ENCODE data around the gene SCUBE2. TPM values are rescaled to one million over a fixed set of nuclear protein-coding genes. Genes with fewer than 3 reads are reported as not detected.

The SCUBE2 gene
- total RNA-seq, 1 donor from 2014 or later = not detected

DNA sequence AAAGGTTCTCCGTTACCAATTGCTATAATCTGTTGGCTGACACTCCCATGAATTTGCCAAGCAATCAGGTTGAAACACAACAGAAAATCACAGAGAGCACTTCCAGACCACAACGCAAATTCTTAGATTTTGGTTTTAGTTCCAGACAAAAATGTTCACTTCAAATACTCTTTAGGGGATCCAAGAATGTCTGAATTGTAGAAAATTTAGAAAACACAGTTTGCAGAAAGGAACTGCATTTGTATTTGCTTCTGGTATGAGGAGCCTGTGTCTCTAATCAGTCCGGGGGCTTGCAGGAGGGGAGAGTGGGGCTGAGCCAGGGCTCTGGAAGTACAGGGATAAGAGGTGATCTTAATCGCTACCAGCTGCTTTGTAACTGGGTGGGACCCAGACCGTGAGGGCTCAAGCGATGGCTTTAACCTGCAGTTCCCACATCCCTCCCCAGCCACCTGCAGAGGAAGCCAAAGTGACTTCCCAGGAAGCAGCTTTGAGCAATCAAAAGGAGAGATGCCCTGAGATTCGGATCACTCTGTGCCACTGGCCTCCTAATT lies 18.7 kb downstream of the SCUBE2 start:
- DNase-seq = no peak
- Mint-ChIP-seq H3K4me3 (no peak overlapping the region), H3K36me3 (ENCODE audit: low read depth) (no peaks in the 10 kb centered on the region), H3K27ac (no peak overlapping the region), H3K9me3 (no peaks in the 10 kb centered on the region), H3K27me3 (peaks cover 27% of the 10 kb centered on the region), H3K4me1 (no peaks in the 10 kb centered on the region)
- ATAC-seq (ENCODE audit: low read depth) = no peak
- ChIA-PET POLR2A (no interaction called here), CTCF (no interaction called here)
- TF ChIP-seq, protein P1, sequence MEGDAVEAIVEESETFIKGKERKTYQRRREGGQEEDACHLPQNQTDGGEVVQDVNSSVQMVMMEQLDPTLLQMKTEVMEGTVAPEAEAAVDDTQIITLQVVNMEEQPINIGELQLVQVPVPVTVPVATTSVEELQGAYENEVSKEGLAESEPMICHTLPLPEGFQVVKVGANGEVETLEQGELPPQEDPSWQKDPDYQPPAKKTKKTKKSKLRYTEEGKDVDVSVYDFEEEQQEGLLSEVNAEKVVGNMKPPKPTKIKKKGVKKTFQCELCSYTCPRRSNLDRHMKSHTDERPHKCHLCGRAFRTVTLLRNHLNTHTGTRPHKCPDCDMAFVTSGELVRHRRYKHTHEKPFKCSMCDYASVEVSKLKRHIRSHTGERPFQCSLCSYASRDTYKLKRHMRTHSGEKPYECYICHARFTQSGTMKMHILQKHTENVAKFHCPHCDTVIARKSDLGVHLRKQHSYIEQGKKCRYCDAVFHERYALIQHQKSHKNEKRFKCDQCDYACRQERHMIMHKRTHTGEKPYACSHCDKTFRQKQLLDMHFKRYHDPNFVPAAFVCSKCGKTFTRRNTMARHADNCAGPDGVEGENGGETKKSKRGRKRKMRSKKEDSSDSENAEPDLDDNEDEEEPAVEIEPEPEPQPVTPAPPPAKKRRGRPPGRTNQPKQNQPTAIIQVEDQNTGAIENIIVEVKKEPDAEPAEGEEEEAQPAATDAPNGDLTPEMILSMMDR (IDR thresholded peaks at IDR 0.05) = no peak
- intact Hi-C loops (cut with micrococcal nuclease) = no loop called here

DNA sequence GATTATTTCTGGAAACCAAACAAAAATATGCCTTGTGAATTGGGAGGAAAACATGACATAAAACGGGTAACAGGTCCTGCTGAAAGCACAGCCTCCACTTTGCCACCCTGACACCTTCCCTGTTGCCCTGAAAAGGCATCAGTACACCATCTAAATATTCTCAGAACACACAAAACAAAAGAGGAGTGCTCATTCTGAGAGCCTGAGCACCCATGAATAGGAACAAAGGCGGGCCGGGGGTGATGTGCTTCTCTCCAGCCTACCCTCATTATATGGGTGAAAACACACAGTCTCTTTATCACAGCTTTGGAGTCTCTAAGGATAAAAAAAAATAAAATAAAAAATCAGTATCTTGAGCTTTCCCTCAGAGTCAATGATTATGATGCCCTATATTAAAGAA lies 19.7 kb downstream of the SCUBE2 start:
- Mint-ChIP-seq H3K27me3 (peaks cover 20% of the 10 kb centered on the region), H3K4me1 (no peaks in the 10 kb centered on the region), H3K9me3 (no peaks in the 10 kb centered on the region), H3K4me3 (no peak overlapping the region), H3K27ac (no peak overlapping the region), H3K36me3 (ENCODE audit: low read depth) (no peaks in the 10 kb centered on the region)
- ChIA-PET POLR2A (no interaction called here), CTCF (interaction anchor here (0.6 kb wide), 1 partner anchor 37 kb away, joined by 3 read pairs; no protein-coding TSS in a partner anchor)
- DNase-seq = no peak
- intact Hi-C loops (cut with micrococcal nuclease) = no loop called here
- TF ChIP-seq, protein P1 (IDR thresholded peaks at IDR 0.05) = no peak
- no peak for ATAC-seq (ENCODE audit: low read depth)

DNA sequence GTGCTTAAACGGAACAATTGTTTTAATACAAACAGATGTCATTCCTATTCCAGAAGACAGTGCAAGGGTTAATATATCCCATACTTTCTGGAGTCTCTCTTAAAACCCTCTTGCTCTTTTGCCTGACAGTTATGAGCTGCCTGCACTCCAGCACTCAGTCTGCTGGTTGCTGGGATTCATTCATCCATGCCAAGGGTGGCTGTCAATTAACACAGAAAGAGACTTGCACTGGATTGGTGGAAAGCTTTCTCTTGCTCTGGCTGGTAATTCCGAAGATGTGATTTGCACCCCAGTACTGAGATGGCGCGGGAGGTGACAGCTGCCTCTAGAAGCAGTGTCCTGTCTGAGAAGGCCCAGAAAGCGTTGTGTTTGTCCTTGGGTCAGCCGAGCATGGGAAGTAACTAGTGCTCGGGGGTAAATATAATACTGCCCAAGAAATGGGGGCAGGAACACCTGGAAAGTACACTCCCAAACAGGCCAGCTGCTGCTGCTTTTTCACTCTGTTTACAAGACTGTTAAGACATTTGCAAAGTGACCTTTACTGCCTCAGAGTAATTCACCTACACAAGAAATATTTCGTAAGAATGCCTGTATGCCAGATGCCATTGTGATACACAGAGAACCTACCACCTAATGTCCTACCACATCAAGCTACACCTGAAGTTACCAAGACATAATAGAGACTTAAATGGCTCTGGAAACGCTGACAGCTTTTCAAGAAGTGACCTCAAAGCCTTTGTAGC lies 20.5 kb downstream of the SCUBE2 start:
- H3K4me1 Mint-ChIP-seq = no peaks in the 10 kb centered on the region
- POLR2A ChIA-PET = no interaction called here
- ATAC-seq (ENCODE audit: low read depth) (no peak), DNase-seq (no peak)
- H3K36me3 Mint-ChIP-seq (ENCODE audit: low read depth) = no peaks in the 10 kb centered on the region
- H3K4me3 Mint-ChIP-seq = no peak overlapping the region
- CTCF ChIA-PET = no interaction called here
- H3K27ac Mint-ChIP-seq = no peak overlapping the region
- no peaks in the 10 kb centered on the region for H3K9me3 Mint-ChIP-seq
- intact Hi-C loops (cut with micrococcal nuclease) = no loop called here
- H3K27me3 Mint-ChIP-seq = peaks cover 19% of the 10 kb centered on the region
- TF ChIP-seq, protein P1 (IDR thresholded peaks at IDR 0.05) = no peak

DNA sequence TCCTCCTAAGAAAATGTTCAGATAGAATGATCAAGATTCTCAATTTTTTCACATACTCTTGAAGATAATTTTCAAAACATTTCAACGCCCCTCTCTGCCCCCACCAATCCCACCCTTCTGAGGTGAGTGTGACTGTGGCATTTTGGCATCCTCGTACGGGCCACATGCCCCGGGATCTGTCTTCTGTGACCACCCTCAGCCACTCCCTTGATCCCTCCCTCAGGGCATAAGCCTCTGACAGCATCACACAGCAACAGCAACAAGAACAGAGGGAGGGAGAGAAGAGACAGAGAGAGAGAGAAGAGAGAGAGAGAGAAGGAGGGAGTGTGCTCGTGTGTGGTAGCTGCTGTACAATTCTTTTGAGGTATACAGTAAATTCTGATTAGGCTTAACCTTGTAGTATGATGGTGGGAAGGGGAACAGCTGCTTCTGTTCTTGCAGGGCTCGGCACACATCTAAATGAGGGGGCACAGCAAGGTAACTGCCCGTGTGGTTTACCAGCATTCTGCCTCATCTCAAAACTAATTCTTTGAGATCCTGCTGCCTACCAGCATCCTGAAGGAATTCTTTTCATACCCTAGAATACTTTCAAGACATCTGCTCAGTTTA lies 21.4 kb downstream of the SCUBE2 start:
- CTCF ChIA-PET = interaction anchor here (1.1 kb wide), 1 partner anchor 9 kb away, joined by 3 read pairs; no protein-coding TSS in a partner anchor
- H3K4me1 Mint-ChIP-seq = no peaks in the 10 kb centered on the region
- TF ChIP-seq, protein P1 (IDR thresholded peaks at IDR 0.05) = no peak
- intact Hi-C loops (cut with micrococcal nuclease) = no loop called here
- DNase-seq (no peak), ATAC-seq (ENCODE audit: low read depth) (no peak)
- POLR2A ChIA-PET = no interaction called here
- H3K27me3 Mint-ChIP-seq = peaks cover 14% of the 10 kb centered on the region
- H3K9me3 Mint-ChIP-seq = no peaks in the 10 kb centered on the region
- no peak overlapping the region for H3K4me3 Mint-ChIP-seq
- no peaks in the 10 kb centered on the region for H3K36me3 Mint-ChIP-seq (ENCODE audit: low read depth)
- H3K27ac Mint-ChIP-seq = no peak overlapping the region

DNA sequence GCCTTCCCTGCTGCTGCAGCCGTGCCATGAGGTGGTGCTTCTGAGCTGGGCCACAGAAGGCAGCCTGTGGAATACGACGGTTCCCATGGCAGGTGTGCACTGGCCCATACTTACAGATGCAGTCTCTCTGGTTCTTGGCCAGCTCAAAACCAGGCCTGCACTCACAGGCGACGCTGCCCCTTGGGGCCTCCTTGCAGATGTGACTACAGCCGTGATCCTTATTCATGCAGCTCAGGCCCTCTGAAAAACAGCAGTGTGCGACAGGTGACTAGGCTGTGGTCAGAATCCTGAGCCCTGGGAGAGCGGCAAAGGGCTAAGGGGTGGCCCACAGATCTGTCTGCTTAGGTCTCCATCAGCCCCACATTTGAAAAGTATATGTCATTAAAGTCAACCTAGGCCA lies 22.1 kb downstream of the SCUBE2 start:
- H3K27me3 Mint-ChIP-seq = peaks cover 14% of the 10 kb centered on the region
- ATAC-seq (ENCODE audit: low read depth) (no peak), DNase-seq (no peak)
- CTCF ChIA-PET = interaction anchor here (1.1 kb wide), 1 partner anchor 10 kb away, joined by 3 read pairs; no protein-coding TSS in a partner anchor
- intact Hi-C loops (cut with micrococcal nuclease) = no loop called here
- no peaks in the 10 kb centered on the region for H3K36me3 Mint-ChIP-seq (ENCODE audit: low read depth)
- no peak overlapping the region for H3K27ac Mint-ChIP-seq
- POLR2A ChIA-PET = no interaction called here
- no peaks in the 10 kb centered on the region for H3K9me3 Mint-ChIP-seq
- H3K4me3 Mint-ChIP-seq = no peak overlapping the region
- TF ChIP-seq, protein P1 (IDR thresholded peaks at IDR 0.05) = no peak
- no peaks in the 10 kb centered on the region for H3K4me1 Mint-ChIP-seq
